Measurements from ENCODE around the gene ARHGAP9.

DNA sequence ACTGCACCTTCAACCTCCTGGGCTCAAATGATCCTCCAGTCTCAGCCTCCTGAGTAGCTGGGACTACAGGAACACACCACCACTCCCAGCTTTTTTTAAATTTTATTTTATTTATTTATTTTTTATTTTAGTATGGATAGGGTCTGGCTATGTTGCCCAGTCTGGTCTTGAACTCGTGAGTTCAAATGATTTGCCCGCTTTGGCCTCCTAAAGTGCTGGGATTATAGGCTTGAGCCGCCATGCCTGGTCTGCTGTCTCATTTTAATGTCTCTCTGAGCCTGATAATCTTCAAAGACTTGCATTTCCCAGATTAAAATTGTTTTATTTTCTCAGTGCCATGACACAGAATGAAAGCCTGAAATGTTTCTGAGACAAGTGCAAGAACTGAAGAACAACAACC is 46.3 kb downstream of the ARHGAP9 start:
- TF ChIP-seq, protein P1, sequence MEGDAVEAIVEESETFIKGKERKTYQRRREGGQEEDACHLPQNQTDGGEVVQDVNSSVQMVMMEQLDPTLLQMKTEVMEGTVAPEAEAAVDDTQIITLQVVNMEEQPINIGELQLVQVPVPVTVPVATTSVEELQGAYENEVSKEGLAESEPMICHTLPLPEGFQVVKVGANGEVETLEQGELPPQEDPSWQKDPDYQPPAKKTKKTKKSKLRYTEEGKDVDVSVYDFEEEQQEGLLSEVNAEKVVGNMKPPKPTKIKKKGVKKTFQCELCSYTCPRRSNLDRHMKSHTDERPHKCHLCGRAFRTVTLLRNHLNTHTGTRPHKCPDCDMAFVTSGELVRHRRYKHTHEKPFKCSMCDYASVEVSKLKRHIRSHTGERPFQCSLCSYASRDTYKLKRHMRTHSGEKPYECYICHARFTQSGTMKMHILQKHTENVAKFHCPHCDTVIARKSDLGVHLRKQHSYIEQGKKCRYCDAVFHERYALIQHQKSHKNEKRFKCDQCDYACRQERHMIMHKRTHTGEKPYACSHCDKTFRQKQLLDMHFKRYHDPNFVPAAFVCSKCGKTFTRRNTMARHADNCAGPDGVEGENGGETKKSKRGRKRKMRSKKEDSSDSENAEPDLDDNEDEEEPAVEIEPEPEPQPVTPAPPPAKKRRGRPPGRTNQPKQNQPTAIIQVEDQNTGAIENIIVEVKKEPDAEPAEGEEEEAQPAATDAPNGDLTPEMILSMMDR (IDR thresholded peaks at IDR 0.05 in 8 of 11, conservative IDR thresholded peaks at IDR 0.05 in 3 of 11), result no peak
- no peak for TF ChIP-seq POLR2A (IDR thresholded peaks at IDR 0.05)
- TF ChIP-seq POLR2AphosphoS5 (IDR thresholded peaks at IDR 0.05), result no peak
